Medulla oblongata (tissue), 1 donor: ENCODE data around the gene SNRK.

Source experiments
- DNase-seq: peaks from one replicate; pipeline ENCODE4 v3.0.0-alpha.2; 2015; ENCODE audit errors: extremely low spot score

SNRK gene, protein sequence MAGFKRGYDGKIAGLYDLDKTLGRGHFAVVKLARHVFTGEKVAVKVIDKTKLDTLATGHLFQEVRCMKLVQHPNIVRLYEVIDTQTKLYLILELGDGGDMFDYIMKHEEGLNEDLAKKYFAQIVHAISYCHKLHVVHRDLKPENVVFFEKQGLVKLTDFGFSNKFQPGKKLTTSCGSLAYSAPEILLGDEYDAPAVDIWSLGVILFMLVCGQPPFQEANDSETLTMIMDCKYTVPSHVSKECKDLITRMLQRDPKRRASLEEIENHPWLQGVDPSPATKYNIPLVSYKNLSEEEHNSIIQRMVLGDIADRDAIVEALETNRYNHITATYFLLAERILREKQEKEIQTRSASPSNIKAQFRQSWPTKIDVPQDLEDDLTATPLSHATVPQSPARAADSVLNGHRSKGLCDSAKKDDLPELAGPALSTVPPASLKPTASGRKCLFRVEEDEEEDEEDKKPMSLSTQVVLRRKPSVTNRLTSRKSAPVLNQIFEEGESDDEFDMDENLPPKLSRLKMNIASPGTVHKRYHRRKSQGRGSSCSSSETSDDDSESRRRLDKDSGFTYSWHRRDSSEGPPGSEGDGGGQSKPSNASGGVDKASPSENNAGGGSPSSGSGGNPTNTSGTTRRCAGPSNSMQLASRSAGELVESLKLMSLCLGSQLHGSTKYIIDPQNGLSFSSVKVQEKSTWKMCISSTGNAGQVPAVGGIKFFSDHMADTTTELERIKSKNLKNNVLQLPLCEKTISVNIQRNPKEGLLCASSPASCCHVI

DNA sequence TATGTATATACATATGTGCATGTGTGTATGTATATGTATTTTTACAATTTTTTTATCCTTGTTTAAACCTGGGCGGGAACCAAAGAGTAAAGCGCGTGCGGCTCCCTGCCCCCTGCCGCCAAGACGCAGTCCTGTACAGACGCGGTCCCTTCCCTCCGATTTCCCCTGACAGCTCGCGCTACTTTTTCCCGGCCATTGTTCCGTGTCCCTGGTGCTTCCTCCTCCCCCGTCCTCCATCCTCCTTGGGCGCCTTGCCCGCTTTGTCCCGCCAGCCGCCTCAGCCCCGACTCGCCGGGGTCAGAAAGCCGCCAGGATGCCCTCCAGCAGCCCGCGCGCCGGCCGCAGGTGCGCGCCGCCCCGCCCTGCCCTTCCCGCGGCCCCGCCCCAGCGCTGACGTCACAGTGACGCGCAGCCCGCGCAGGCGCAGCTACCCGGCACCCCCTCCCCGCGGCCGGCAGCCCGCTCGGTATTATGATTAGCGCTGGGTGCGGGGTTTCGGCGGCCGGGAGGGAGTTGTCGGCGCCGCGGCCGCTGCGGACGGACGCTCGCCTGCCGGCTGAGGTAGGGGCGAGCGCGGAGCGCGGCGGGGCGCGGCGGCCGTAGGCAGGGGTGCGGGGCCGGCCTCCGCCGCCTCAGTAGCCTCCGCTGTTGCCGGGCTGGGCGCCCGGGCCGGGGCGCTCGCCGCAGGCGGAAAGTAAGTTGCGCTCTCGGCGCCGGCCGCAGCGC, at the start of gene SNRK:
SNRK (plus strand) TSS at position 426 of the 726 bp plus-strand sequence. CDS start 16,664 bp downstream, outside the sequence.
- peak; percentile 88 for DNase-seq

DNA sequence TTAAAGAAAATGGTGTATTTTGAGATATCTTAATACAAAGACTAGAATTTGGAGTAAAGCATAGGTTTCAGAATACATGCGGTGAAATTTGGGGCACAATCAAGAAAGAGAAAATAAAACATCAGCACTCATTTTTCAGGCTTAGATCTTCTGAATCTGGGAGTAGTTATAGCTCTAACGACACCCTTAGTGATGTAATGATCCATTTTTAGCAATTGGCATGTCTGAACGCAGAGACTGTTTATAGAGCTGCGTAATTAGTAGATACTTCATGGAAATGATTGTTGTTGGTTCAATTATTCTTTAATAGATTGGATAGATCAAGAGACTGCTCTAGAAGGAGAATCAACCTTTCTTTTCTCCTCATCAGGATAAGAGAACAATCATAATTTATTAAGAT, 47.5 kb upstream of the SNRK start:
- DNase-seq = no peak

DNA sequence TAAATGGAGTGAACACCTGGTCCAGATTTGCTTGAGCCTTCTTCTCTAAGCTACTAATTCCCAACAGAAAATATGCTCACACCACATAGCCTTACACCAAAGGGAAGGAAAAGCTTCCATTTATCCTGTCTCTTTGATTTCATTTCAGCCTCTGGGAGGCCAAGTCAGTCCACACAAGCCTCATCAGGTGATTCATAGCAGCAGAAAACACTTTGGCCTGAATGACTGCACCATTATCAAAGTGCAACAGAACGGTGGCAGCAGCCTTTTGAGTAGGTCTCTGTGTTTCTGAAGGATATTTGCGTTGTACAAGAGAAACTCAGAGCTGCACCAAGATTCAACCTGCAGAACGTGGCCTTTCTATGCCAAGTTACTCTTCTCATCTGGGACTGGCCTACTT, 46.6 kb upstream of the SNRK start:
- DNase-seq = no peak

DNA sequence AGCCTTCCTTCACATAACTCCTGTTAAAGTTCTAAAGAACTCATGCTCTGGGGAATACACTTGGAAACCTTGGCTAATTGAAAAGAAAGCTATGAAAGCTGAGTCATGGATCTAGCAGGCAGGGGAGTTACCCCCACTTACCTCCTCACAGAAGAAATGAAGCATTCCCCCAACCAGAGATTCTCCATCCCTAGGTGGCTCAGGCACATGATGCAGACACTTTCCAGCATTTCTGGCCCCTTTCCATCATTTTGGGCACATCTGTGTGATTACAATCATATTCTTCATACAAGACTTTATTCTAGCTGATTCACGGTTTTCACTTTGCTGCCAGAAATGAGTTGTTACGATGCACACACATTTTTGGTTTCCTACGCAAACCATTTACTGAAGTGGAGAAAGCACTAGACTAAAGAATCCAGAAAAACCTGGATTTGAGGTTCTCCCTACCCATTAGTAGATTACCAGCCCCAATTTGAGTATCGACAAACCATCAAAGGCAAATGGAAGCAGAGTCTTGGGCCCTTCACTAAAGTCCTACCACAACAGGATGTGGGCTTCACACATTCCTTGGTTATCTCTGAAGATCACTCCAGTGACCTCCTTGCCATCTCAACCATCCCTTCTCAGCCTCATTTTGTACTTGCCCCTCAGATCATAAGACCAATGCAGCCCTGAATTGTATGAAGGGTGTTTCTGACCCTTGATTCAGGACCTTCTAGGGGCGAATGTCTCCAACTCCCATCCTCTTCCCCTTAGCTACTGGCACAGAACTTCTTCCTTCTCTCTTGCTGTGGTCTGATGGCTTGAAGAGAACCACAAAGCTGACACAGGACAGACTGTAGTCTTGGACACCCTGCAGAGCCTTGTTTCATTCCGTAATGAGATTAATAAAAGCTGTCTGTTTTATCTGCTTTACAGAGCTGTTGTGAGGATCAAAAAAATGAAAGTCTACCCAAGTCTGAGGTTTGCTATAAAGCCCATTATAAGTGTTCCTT, 42.5 kb upstream of the SNRK start:
- DNase-seq = no peak

DNA sequence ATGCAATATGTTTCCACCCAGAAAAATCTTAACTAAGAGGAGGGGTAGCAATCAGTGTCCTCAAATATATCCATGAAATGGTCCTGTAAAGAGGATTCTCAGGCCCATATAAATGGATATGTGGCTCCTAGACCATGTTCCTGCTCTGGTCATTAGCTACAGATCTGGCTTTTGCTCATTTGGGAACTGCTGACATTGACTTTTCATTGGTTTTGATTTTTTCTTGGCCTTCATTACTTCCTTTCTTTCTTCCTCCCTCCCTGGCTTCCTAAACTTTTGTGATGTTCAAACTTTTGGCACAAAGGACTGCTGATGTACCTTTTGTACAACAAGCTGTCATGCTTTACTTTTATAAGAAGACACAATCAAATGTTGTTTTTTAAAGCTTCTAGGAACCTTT, 41.6 kb upstream of the SNRK start:
- DNase-seq = no peak

DNA sequence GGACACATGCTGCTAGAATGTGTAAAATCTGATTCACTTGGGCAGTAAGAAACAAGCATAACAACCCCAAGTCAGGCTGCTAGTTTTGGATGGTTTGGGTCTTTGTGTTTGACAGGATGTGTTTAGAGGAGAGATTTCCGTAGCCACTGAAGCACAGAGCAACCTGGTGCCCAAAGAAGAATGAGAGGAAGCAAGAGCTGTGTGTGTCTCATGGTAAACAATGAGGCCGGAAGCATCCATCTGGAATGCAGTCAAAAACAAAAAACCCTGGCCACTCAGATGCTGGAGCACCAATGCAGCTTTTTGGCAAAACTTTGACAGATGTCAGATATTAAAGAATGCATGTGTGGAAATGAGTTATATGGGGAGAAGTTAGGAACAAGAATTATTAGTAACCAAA, 39.4 kb upstream of the SNRK start:
- no peak for DNase-seq

DNA sequence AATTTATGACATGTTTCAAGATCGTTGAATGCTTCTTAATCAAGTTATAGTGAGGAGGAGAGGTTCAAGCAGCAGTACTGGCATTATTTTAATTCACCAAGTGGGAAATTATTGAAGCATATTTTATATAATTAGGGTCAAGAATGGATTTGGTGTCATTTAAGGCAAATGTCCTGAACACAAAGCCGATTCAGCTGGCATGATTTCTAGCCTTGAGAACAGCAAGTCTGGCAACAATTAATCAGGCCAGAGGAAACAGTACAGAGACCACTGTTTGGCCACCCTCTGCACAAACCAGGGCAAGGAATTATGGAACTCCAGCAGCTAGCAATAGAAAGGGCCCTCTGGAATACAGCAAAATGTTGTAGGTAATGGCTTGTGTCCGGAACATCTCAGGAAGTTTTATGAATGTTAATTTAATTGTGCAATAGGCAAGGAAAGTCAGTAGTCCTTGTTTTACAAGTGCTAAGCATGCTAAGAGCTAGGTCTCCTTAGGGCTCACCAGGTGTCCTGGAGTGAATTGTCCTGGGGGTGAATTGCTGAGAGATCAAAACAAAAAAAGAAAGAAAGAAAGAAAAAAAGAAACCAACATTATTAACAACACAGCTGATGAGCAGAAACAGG, 38.7 kb upstream of the SNRK start:
- peak; percentile 60 for DNase-seq

DNA sequence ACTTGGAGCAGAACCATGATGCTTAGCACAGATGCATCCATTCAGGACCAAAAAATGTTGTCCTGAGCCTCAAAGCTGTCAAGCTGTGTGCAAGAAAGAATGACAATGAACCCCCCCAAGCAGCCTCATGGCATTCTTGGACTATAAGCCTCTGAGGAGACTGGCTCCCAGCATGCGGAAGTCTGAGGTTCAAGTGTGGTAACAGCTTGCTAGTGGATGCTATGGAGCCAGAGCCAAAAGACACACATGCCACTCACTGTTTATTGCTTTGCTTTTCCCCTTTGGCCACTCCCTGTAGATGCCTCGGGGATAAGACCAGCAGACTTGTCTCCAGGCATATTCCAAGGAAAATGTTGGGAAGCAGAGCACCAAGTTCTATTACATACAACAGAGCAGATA, 38.2 kb upstream of the SNRK start:
- peak; percentile 60 for DNase-seq

DNA sequence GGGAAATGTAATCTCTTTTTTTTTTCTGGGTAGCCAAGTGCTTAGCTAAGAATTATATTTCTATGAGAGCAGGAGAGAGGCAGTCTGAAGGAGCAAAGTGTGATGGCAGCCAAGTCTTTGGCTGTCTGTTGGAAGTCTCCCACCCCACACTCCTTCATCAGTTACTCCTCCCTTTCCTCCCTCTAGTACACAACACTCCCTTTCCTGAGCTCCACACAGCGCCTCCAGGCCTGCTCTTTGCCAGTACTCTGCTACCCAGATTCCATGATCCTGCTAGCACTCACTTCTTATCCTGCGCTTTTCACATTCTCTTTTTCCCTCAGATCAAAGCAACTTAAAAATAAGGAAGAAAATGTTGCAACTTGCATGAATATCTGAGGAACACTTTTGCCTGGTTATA, 37.4 kb upstream of the SNRK start:
- DNase-seq = no peak

DNA sequence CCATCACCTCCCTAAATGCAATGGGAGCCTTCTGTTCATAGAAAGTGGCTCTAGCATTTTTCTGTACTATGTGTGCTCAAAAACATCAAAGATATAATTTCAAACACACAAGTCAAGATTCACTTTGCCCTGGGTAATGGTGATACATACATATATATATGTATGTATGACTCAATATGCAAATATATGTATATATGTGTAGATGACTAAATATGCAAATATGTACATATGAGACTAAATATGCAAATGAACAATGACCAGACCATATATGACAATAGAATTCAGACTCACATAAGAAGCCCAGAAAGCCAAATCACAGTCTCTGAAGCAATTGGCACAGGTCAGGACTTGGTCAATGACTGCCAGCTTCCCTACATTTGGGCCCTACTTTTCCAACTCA, 36.9 kb upstream of the SNRK start:
- DNase-seq = no peak

DNA sequence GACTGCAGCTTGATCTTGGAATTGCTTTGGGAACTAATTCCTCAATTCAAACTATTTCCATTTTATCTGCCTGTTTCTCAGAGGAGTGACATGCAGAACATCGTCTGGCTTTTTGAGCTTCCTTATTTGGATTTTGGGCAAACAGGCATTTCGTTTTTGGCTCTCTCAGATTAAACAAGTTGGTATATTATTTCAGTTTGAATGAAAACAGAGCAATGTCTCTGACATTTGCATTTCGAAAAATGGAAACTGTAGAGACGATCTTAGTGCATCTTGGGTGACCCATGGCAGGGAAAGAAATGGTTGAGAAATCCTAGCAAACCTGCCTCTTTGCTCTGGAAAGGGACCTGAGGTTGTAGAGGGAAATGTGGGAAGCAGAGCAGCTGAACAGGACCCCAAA, 33.0 kb upstream of the SNRK start:
- no peak for DNase-seq

DNA sequence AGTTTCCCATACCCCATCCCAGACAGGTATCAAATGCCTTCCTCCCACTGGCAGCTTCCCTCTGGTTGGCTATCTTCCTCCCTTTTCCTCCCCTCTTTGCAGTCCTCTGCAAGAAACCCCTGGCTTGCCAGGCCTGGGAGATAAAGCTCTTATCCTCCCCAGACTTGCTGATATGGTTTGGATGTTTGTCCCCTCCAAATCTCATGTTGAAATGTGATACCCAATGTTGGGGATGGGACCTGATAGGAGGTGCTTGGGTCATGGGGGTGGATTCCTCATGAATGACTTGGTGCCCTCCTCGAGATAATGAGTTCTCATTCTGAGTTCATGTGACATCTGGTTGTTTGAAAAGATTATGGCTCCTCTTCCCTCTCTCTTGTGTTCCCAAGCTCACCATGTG, 32.2 kb upstream of the SNRK start:
- DNase-seq = no peak

DNA sequence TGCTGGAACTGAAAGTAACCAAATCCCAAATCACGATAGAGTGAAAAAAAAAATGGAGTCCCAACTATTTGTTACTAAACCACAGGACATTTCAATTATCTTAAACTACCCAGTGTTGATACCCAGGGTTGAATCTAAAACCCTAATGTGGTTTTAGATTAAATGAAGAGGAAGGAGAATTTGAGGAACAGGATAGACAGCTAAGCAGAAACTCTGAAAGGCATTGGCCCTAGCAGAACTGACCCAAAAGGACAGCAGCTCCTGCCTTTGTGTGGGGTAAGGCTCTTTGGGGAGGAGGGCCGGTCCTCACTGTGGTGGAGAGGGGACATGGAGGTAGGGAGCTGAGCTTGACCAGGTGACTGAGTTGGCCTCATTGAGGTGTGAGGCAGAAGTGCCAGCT, 30.7 kb upstream of the SNRK start:
- no peak for DNase-seq

DNA sequence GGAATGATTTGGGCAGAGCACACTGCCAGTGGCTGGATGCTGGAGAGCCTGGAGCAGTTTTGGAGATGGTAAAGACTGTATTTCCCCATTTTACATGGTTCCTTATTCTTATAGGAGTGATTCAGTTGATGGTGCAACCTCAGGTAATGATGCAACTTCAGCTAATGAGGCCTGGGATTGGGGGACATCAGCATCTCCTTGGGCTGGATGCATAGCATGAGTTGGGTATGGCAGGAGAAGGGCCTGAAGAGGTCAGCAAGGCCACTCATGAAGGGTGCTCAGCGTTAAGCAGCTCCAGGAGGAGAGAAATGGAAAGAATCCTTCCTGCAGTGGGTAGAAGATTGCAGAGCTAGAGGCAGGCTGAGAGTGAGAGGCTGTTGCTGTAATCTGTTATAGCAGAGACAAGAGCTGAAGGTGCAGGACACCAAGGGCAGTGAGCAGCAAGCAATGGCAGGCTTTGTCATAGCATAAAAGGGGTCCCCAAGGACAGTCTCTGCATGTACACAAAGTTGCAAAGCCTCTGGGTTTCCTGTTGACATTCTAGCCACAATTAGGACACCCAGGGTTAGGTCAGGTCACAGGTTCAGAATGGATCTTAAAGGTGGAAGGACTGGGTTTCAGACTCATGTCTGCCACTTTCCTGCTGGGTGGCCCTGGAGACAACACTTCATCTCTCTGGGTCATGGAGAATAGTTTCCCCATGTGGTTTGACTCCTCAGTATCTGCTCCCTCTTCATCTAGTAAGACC, 29.5 kb upstream of the SNRK start:
- DNase-seq = no peak

DNA sequence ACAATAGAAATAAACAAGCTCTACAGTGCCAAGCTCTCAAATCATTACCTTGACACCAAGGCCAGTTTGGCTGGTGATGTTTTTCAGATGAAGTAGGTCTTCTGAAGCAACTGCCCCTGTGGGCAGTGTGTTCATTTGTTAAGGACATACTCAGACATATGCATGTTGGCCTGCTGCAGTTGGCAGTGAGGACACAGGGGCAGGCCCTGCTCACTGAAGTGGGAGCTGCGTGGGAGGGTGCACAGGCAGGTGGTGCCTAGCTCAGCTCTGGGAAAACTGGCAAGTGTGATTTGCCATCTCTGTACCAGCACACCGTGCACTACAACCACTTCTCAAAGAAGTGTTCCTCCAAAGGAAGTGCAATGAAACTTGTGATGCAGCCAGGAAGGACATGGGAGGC, 28.5 kb upstream of the SNRK start:
- DNase-seq = no peak

DNA sequence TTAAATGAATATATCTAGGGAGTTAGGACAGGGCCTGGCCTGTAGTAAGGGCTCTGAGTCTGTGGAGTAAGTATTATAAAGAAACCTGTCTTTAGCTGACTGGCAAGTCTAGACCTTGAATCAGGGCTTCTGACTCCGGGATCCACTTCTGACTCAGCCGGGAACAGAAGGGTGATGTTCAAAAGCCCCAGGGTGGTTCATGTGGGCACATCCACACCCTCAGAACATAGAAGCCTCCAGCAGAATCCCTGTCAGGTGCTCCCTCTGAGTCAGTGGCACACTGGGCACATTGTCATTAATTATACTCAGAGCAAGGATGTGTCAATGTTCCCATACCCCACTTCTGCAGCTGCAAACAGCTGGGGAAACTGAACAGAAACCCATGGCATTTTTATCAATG, 26.7 kb upstream of the SNRK start:
- DNase-seq = no peak

DNA sequence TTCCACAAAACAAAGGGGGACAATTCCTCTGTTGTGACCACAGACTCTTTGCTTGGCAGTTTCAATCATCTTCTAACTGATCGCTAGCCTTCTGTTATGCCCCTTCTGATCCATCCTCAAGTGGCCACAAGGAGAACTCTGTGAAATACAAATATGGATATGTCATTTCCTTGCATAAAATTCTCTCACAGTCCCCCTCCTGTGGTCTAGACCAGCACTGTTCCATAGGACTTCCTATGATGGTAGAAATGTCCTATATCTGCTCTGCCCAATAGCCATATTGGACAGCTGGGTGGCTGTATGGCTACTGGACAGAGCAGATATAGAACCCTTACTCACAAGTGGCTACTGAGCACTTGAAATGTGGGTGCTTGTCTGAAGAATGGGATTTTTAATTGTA, 25.9 kb upstream of the SNRK start:
- no peak for DNase-seq

DNA sequence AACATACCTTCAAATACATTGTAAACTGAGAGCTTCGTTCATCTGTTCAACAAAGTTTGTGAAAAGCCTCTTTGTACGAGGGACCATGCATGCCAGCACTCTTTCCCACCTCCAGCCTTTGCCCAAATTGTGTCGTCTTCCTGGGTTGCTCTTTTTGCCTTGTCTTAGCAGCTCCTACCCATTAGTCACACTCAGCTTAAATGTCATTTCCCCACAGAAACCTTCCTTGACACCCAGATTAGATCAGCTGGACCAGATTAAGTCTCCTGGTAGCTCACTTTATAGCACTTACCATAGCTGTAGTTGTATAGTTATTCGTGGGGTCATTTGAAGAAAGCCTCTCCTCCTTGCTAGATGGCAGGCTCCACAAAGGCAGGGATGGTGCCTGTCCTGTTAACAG, 24.1 kb upstream of the SNRK start:
- DNase-seq = no peak

DNA sequence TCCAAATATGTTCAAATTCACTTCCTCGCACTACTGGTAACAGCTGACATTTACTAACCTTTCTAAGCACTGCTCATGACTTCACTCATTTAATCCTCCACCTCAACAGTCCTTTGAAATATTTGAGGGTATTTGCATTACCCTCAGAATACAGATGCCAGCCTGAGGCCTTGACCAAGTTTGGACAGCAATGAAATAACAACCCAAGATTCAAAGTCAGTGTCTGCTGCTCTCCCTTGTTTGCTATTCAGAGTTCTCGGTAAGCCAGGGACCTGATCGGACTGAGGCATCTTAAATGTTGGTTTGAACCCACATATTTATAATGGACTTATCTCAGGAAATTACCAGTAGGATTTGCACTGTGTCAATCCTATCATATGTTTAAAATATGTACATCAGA, 19.9 kb upstream of the SNRK start:
- DNase-seq = no peak

DNA sequence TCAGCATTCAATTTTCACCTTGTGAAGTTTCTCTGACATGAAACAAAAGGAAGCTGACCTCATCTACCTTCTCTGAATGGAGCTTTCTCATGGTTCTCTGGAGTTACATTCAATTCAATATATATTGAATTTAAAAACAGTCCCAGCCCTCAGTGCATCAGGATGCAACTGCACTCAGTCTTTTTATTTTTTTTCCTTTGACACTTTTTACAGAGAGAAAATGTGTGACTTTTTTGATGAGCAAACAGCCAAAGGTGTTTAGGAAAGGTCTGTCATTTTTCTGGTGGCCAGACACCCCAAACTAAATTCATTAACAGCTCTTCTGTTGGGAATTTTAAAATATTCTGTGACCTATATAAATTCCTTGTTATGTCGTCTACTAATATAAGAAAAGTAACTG, 19.3 kb upstream of the SNRK start:
- DNase-seq = no peak
